GM15510 (cell line): Measurements from ENCODE around the gene C4orf46.
A peak's percentile ranks its signal among the peaks of the same experiment; 100 is the strongest.

Source experiments
- POLR2A ChIP-seq: IDR thresholded peaks from 3 replicates; pipeline ENCODE4 v1.6.1; 2011; ENCODE audit warnings: borderline replicate concordance; ENCODE audit not compliant: insufficient read length; ENCODE audit errors: extremely low read depth

Gene C4orf46

GRCh38 chr4:158671665-158671914 is at the start of gene C4orf46:
Gene C4orf46 (minus strand): TSS chr4:158671887. CDS start chr4:158671801, 86 bp downstream.
- TF ChIP-seq POLR2A: peak; percentile 45

- no peak for TF ChIP-seq POLR2A
These were observed 44.1 kb upstream of the C4orf46 start for GRCh38 chr4:158715802-158716201.

- TF ChIP-seq POLR2A: no peak
These were observed 43.2 kb upstream of the C4orf46 start for GRCh38 chr4:158714937-158715336.

- no peak for TF ChIP-seq POLR2A
These were observed 39.1 kb upstream of the C4orf46 start for GRCh38 chr4:158710814-158711213.

- no peak for TF ChIP-seq POLR2A
These were observed 32.6 kb upstream of the C4orf46 start for GRCh38 chr4:158704274-158704673.

GRCh38 chr4:158688813-158689212 is 17.1 kb upstream of the C4orf46 start:
- no peak for TF ChIP-seq POLR2A

DNA sequence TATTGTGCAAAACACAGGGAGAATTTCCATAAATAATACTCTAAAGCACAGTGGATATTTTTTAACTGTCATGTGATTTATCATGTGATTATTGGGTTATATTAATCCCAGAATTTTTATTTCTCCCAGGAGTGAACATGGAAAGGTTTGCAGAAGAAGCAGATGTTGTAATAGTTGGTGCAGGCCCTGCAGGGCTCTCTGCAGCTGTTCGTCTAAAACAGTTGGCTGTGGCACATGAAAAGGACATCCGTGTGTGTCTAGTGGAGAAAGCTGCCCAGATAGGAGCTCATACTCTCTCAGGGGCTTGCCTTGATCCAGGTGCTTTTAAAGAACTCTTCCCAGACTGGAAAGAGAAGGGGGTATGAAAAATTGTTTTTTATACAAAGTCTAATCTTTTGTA is 10.4 kb upstream of the C4orf46 start:
- TF ChIP-seq POLR2A: no peak

DNA sequence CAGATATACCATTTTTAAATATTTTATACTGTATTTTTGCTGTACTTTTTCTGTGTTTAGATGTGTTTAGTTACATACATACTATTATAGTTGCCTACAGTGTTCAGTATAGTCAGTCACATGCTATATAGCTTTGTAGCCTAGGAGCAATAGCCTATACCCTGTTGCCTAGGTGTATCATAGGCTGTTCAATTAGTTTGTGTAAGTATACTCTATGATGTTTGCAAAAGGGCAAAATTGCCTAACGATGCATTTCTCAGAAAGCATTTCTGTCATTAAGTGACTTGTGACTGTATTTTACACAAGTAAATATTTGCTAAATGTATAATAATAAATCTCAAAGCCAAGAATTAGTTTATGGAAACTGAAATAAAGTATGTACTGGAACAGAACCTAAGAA is 9.9 kb upstream of the C4orf46 start:
- no peak for TF ChIP-seq POLR2A

- TF ChIP-seq POLR2A: no peak
These were observed 7.1 kb upstream of the C4orf46 start for GRCh38 chr4:158678767-158679166.

- TF ChIP-seq POLR2A: no peak
These were observed 4.4 kb upstream of the C4orf46 start for GRCh38 chr4:158676076-158676475.

GRCh38 chr4:158673633-158674032 is 1.9 kb upstream of the C4orf46 start:
- no peak for TF ChIP-seq POLR2A

GRCh38 chr4:158671915-158672806 is 474 bp upstream of the C4orf46 start, which contains the start of gene ETFDH:
Gene ETFDH (plus strand): TSS chr4:158672296. CDS start chr4:158672457, 161 bp downstream.
- TF ChIP-seq POLR2A: peak; percentile 45

GRCh38 chr4:158670975-158671664 is 567 bp downstream of the C4orf46 start:
- peak; percentile 18 for TF ChIP-seq POLR2A

- no peak for TF ChIP-seq POLR2A
These were observed 2.4 kb downstream of the C4orf46 start for GRCh38 chr4:158669310-158669709.

GRCh38 chr4:158667651-158668198 is 4.0 kb downstream of the C4orf46 start:
- no peak for TF ChIP-seq POLR2A
